ENCODE results near the gene CHL1.

The CHL1 gene

GRCh38 chr3:228442-229182 lies 32.0 kb downstream of the CHL1 start:
- TF ChIP-seq ZFX (IDR thresholded peaks at IDR 0.05) (no peak), CTCF (conservative IDR thresholded peaks at IDR 0.05) (no peak)
- H3K27ac ChIP-seq, result no peak overlapping the region

- TF ChIP-seq ZFX (IDR thresholded peaks at IDR 0.05) (no peak), CTCF (conservative IDR thresholded peaks at IDR 0.05) (no peak)
- no peak overlapping the region for H3K27ac ChIP-seq
Measured at GRCh38 chr3:229183-229661, 32.7 kb downstream of the CHL1 start.

GRCh38 chr3:236881-237280 lies 40.3 kb downstream of the CHL1 start:
- TF ChIP-seq CTCF (conservative IDR thresholded peaks at IDR 0.05) (no peak), ZFX (IDR thresholded peaks at IDR 0.05) (no peak)
- no peak overlapping the region for H3K27ac ChIP-seq

GRCh38 chr3:242602-243355 lies 46.2 kb downstream of the CHL1 start:
- TF ChIP-seq ZFX (IDR thresholded peaks at IDR 0.05) (no peak), CTCF (conservative IDR thresholded peaks at IDR 0.05) (no peak)
- no peak overlapping the region for H3K27ac ChIP-seq

DNA sequence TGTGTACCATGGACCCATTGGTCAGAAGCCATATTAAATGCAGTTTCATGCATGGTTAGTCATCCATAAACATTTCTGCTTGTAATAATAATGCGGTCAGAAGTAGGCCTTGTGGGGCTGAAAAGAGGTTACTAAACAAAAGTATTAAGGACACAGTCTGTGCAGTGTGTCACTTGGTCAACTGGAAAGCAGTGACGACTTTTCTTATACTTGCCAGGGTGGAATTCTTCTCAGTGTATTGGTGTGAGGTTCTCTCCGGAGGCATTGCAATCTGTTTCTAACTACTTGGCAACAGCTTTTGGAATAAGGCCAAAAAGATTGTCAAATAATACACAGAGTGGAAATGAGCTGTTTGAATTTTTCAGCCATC lies 46.8 kb downstream of the CHL1 start:
- no peak overlapping the region for H3K27ac ChIP-seq

GRCh38 chr3:244041-244440 lies 47.5 kb downstream of the CHL1 start:
- no peak overlapping the region for H3K27ac ChIP-seq
- TF ChIP-seq CTCF (conservative IDR thresholded peaks at IDR 0.05) (no peak), ZFX (IDR thresholded peaks at IDR 0.05) (no peak)

More for the DNA sequence above, 46.8 kb downstream of the CHL1 start:
- TF ChIP-seq CTCF (conservative IDR thresholded peaks at IDR 0.05) (no peak), ZFX (IDR thresholded peaks at IDR 0.05) (no peak)

DNA sequence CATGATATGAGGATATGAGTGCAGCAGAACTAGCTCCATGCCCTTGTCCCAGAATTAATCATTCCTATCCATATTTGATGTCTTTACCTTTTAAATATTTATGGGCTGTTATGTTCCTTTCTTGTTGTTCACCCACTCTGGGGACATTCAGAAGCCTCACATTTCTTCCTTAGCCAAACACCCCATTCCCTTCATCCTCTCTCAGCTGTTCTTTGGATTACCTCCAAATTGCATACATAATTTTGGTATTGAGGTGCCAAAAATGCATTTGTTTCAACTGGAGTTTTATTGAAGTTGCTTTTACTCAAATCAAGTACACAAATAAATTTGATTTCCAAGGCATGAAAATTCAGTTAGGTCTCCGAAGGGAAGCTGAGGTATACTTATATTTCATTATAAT lies 51.4 kb downstream of the CHL1 start:
- TF ChIP-seq ZFX (IDR thresholded peaks at IDR 0.05), result no peak
- TF ChIP-seq CTCF (conservative IDR thresholded peaks at IDR 0.05), result no peak
- no peak overlapping the region for H3K27ac ChIP-seq

All from C4-2B (cell line).